ENCODE measurements around the gene ZNF232. TPM values are rescaled to one million over a fixed set of nuclear protein-coding genes. Genes with fewer than 3 reads are reported as not detected.
"Not testable (repeated sequence)": the region's sequence is repeated elsewhere in the genome, so short reads cannot be mapped to it uniquely, and the experiment has no call there.

The ZNF232 gene
- polyA plus RNA-seq, 1 of the 3 experiments (the other 2 are of a cell fraction), result 3.4 TPM

DNA sequence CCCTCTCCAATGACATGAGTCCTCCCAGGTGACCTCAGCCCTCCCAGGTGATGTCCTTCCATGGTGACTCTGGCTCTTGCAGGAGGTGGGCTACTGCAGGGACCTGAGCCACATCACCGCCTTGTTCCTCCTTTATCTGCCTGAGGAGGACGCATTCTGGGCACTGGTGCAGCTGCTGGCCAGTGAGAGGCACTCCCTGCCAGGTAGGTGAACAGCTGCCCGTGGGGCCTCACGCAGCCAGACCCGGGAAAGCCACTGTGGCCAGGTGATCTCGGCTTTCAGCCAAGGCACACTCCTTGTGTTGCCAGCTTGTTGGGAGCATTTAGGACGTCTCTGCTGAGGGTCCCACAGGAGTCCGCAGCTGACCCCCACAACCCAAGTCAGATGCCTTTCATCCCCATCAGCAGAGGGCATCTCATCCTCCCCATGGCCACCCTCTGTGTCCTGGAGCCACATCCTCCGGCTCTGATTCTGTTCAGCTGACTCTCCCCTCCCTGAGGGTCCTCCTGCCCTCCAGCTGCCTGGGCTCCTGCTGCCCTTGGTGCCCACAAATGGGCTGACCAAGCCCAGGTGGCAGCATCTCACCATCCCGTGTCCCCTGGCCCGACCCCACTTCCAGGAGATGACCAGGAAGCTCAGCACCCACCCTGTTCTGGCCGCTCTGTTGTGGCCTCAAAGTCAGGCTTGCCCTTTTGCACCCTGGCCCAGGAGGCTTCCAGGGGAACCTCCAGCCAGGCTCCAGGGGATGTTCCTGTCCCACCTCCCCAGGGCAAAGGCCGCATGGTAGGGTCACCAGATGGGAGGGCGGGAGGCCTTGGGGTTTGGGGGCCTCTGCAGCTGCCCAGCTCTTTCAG lies 24.3 kb upstream of the ZNF232 start:
- Histone ChIP-seq H3K79me2 (ENCODE audit: insufficient read depth) (no peaks in the 10 kb centered on the region), H3K4me1 (ENCODE audit: control insufficient read depth in 1 of 2, insufficient read depth in 2 of 2, low read depth in 1 of 2, low read length in 1 of 2) (no peaks in the 10 kb centered on the region), H3K9ac (no peak overlapping the region), H3K4me3 (ENCODE audit: low read depth in 2 of 2, low read length in 1 of 2) (no peak overlapping the region), H3K9me3 (no peaks in the 10 kb centered on the region), H3F3A (replicated peaks; ENCODE audit: insufficient read depth) (no peaks in the 10 kb centered on the region), H4K20me1 (ENCODE audit: insufficient read depth) (no peaks in the 10 kb centered on the region), H3K36me3 (replicated peaks in 1 of 2; ENCODE audit: control insufficient read depth in 1 of 2, insufficient read depth in 2 of 2, low read length in 1 of 2) (no peaks in the 10 kb centered on the region), H2AFZ (ENCODE audit: low read depth) (no peak overlapping the region), H3K4me2 (no peak overlapping the region), H3K27ac (ENCODE audit: low read depth in 2 of 2, low read length in 1 of 2) (no peak overlapping the region), H3K27me3 (ENCODE audit: insufficient read depth) (no peaks in the 10 kb centered on the region), H3K9me2 (no peaks in the 10 kb centered on the region)
- 23% methylated on average over 8 of the region's 14 CpGs for WGBS (ENCODE audit: low lambda C conversion rate)
- DNase-seq, result no peak
- no peak for TF ChIP-seq NFIC (IDR thresholded peaks at IDR 0.05; ENCODE audit: borderline replicate concordance)
- ChIA-PET CTCF (no interaction called here), POLR2A (no interaction called here)

DNA sequence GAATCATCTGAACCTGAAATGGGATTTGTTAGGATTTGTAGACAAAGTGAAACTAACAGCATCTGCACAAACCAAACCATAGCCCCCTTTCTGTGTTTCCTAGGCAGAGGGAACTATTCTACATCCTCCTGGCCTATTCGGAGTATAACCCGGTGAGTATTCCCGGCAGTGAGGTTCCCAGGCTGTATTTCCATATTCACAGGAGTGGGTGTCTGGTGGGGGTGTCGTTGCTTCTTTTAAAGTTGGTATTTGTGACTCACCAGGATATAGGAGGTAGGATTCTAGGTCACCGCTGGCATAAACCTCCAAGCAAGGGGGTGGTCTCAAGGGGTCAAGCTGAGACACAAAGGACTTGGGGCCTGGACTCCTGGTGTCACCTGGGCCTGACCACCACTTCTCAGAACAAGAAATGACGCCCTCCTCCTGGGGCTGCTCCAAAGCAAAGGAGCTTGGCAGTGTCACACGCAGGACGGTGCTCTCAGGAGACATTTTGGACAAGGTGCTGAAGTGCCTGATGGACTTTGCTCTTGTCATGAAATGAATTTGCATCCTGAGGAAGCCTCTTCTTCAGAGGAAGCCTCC lies 23.5 kb upstream of the ZNF232 start:
- H3K4me2 ChIP-seq; H2AFZ ChIP-seq (ENCODE audit: low read depth); H3K4me3 ChIP-seq (ENCODE audit: low read depth in 2 of 2, low read length in 1 of 2); H3K36me3 ChIP-seq (replicated peaks in 1 of 2; ENCODE audit: control insufficient read depth in 1 of 2, insufficient read depth in 2 of 2, low read length in 1 of 2); POLR2A ChIA-PET; H3K9ac ChIP-seq; H3K79me2 ChIP-seq (ENCODE audit: insufficient read depth); H3K4me1 ChIP-seq (ENCODE audit: control insufficient read depth in 1 of 2, insufficient read depth in 2 of 2, low read depth in 1 of 2, low read length in 1 of 2); H3F3A ChIP-seq (replicated peaks; ENCODE audit: insufficient read depth); H3K9me3 ChIP-seq; DNase-seq; H4K20me1 ChIP-seq (ENCODE audit: insufficient read depth); H3K27ac ChIP-seq (ENCODE audit: low read depth in 2 of 2, low read length in 1 of 2); H3K9me2 ChIP-seq; H3K27me3 ChIP-seq (ENCODE audit: insufficient read depth); CTCF ChIA-PET: not testable (repeated sequence)
- 53% methylated on average over 8 of the region's 8 CpGs for WGBS (ENCODE audit: low lambda C conversion rate)

DNA sequence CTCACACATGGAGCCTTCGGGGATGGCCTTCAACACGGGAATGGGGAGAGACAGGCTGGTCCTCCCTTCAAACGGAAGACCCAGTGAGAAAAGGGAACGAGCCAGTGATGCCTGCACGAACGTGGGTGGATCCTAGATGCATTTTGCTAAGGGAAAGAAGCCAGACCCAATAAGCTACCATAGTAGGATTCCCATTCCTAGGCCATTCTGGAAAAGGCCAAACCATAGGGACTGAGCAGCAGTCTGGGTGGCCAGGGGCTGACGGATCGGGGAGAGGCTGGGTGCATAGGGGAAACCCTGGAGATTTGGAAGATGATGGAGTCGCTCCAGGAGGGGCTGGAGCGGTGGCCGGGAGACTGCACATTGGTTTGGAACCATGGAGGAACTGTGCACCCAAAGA lies 22.9 kb upstream of the ZNF232 start:
- H3K4me1 ChIP-seq (ENCODE audit: control insufficient read depth in 1 of 2, insufficient read depth in 2 of 2, low read depth in 1 of 2, low read length in 1 of 2); H3K4me3 ChIP-seq (ENCODE audit: low read depth in 2 of 2, low read length in 1 of 2); H3K9ac ChIP-seq; H3K36me3 ChIP-seq (replicated peaks in 1 of 2; ENCODE audit: control insufficient read depth in 1 of 2, insufficient read depth in 2 of 2, low read length in 1 of 2); H3K79me2 ChIP-seq (ENCODE audit: insufficient read depth); CTCF ChIA-PET; H4K20me1 ChIP-seq (ENCODE audit: insufficient read depth); H3K9me3 ChIP-seq; POLR2A ChIA-PET; DNase-seq; H3K27ac ChIP-seq (ENCODE audit: low read depth in 2 of 2, low read length in 1 of 2); H3K9me2 ChIP-seq; H3K27me3 ChIP-seq (ENCODE audit: insufficient read depth); H3F3A ChIP-seq (replicated peaks; ENCODE audit: insufficient read depth); H2AFZ ChIP-seq (ENCODE audit: low read depth); H3K4me2 ChIP-seq: not testable (repeated sequence)
- 51% methylated on average over 11 of the region's 11 CpGs for WGBS (ENCODE audit: low lambda C conversion rate)

DNA sequence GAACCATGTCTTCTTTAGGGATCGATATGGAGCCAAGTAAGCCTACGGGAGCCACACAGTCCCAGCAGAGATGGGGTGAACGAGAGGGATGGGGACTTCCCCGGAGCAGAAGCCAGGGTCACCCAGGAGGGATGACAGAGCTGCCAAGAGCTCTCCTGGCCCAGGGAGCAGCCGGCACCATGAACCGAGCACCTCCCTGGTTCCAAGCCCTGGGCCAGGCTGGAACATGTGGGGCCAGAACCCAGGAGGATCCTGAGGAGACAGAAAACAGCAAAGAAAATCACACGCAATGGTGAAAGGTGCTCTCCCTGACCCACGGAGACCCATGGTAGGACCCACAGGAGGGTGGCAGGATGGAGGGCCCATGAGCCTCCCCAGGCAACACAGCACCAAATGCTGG lies 22.3 kb upstream of the ZNF232 start:
- DNase-seq; H3K27me3 ChIP-seq (ENCODE audit: insufficient read depth); H3K27ac ChIP-seq (ENCODE audit: low read depth in 2 of 2, low read length in 1 of 2); H3K9me3 ChIP-seq; H3K4me2 ChIP-seq; H3K4me1 ChIP-seq (ENCODE audit: control insufficient read depth in 1 of 2, insufficient read depth in 2 of 2, low read depth in 1 of 2, low read length in 1 of 2); H2AFZ ChIP-seq (ENCODE audit: low read depth); H3F3A ChIP-seq (replicated peaks; ENCODE audit: insufficient read depth); H4K20me1 ChIP-seq (ENCODE audit: insufficient read depth); H3K9me2 ChIP-seq; H3K79me2 ChIP-seq (ENCODE audit: insufficient read depth); H3K9ac ChIP-seq; CTCF ChIA-PET; H3K4me3 ChIP-seq (ENCODE audit: low read depth in 2 of 2, low read length in 1 of 2); POLR2A ChIA-PET; H3K36me3 ChIP-seq (replicated peaks in 1 of 2; ENCODE audit: control insufficient read depth in 1 of 2, insufficient read depth in 2 of 2, low read length in 1 of 2): not testable (repeated sequence)
- WGBS (ENCODE audit: low lambda C conversion rate), result 73% methylated on average over 7 of the region's 8 CpGs
